IMR-90 (cell line): Measurements from ENCODE around the gene MTERF2. TPM values are rescaled to one million over a fixed set of nuclear protein-coding genes. Genes with fewer than 3 reads are reported as not detected.

Experiments
- ATAC-seq: fragments of 200-7000 bp; cut with Tn5 transposase; 2 replicates; pipeline ENCODE4 v1.9.1; 2020; ENCODE audit warnings: low read depth, mild to moderate bottlenecking, moderate library complexity
- BruUV-seq: library from RNA; stranded (reverse); fragments of 400-500 nt; replicated peaks from 2 replicates; lab custom pipeline; 2021; lab: Mats Ljungman, UMichigan
- CTCF ChIA-PET: fragments of 300-600 bp; formaldehyde crosslinking; extraction: SDS; loops from one replicate; lab custom pipeline; 2021; ENCODE audit warnings: antibody characterized with exemption; lab: Yijun Ruan, JAX
- POLR2A ChIA-PET: fragments of 300-600 bp; sonication (Branson Sonifier 250); formaldehyde crosslinking; loops from one replicate; lab custom pipeline; 2022; ENCODE audit warnings: antibody characterized with exemption; ENCODE audit not compliant: unreplicated experiment; lab: Charles Lee
- DNase-seq: peaks from one replicate; pipeline ENCODE4 v3.0.0; 2013
- H2AFZ ChIP-seq: replicated peaks from 2 replicates; pipeline ENCODE3; 2013; ENCODE audit warnings: low read length, mild to moderate bottlenecking; ENCODE audit not compliant: poor library complexity
- H2AK5ac ChIP-seq: 2 replicates; pipeline ENCODE4 v1.6.1; 2013; ENCODE audit warnings: low read depth, low read length, inconsistent platforms
- H2AK9ac ChIP-seq: replicated peaks from 2 replicates; pipeline ENCODE3; 2013; ENCODE audit warnings: mild to moderate bottlenecking, low read depth, low read length, moderate library complexity; ENCODE audit not compliant: poor library complexity
- H2BK120ac ChIP-seq: 2 replicates; pipeline ENCODE4 v1.6.1; 2013; ENCODE audit warnings: low read depth, low read length, inconsistent platforms
- H2BK15ac ChIP-seq: 3 replicates; pipeline ENCODE4 v1.6.1; 2013; ENCODE audit warnings: low read depth, low read length, inconsistent platforms
- H2BK20ac ChIP-seq: 2 replicates; pipeline ENCODE4 v1.6.1; 2013; ENCODE audit warnings: low read depth, mild to moderate bottlenecking, inconsistent platforms, low read length, moderate library complexity
- H2BK5ac ChIP-seq: 2 replicates; pipeline ENCODE4 v1.6.1; 2013; ENCODE audit warnings: mild to moderate bottlenecking, low read depth, low read length, inconsistent platforms; ENCODE audit not compliant: poor library complexity, severe bottlenecking
- H3K14ac ChIP-seq: replicated peaks from 2 replicates; pipeline ENCODE4 v1.6.1; 2013; ENCODE audit warnings: low read depth, low read length, inconsistent platforms
- H3K18ac ChIP-seq: 2 replicates; pipeline ENCODE4 v1.6.1; 2013; ENCODE audit warnings: low read depth, low read length, control low read depth
- H3K23ac ChIP-seq: 2 replicates; pipeline ENCODE4 v1.6.1; 2013; ENCODE audit warnings: low read depth, low read length, inconsistent platforms
- H3K27ac ChIP-seq: 2 replicates; pipeline ENCODE4 v1.5.1; 2013; ENCODE audit warnings: mild to moderate bottlenecking, control low read depth, low read length; ENCODE audit not compliant: insufficient read depth
- H3K27me3 ChIP-seq: 2 replicates; pipeline ENCODE4 v1.6.1; 2013; ENCODE audit warnings: low read length; ENCODE audit not compliant: control insufficient read depth, insufficient read depth
- H3K36me3 ChIP-seq: 2 replicates; pipeline ENCODE4 v1.6.1; 2013; ENCODE audit warnings: low read length, mixed read lengths; ENCODE audit not compliant: control insufficient read depth, insufficient read depth
- H3K4ac ChIP-seq: 2 replicates; pipeline ENCODE4 v1.6.1; 2013; ENCODE audit warnings: low read depth, low read length, inconsistent platforms
- H3K4me1 ChIP-seq: 2 replicates; pipeline ENCODE4 v1.6.1; 2013; ENCODE audit warnings: low read length, mixed read lengths; ENCODE audit not compliant: control insufficient read depth, insufficient read depth
- H3K4me2 ChIP-seq: 2 replicates; pipeline ENCODE4 v1.6.1; 2013; ENCODE audit warnings: low read depth, mild to moderate bottlenecking, control low read depth, low read length, moderate library complexity
- H3K4me3 ChIP-seq: 2 replicates; pipeline ENCODE4 v1.5.1; 2013; ENCODE audit warnings: low read depth, mild to moderate bottlenecking, control low read depth, low read length, moderate library complexity; ENCODE audit not compliant: insufficient read depth
- H3K56ac ChIP-seq: 2 replicates; pipeline ENCODE4 v1.6.1; 2013; ENCODE audit warnings: low read length, inconsistent platforms; ENCODE audit not compliant: insufficient read depth; ENCODE audit errors: extremely low read depth
- H3K79me1 ChIP-seq, 2 experiments: 2 replicates each; pipeline ENCODE4 v1.6.1; 2013; ENCODE audit warnings: low read length in 2 of 2, inconsistent platforms in 1 of 2, low read depth in 1 of 2
- H3K9ac ChIP-seq: 2 replicates; pipeline ENCODE4 v1.6.1; 2013; ENCODE audit warnings: low read depth, low read length, control low read depth
- H3K9me1 ChIP-seq: 2 replicates; pipeline ENCODE4 v1.6.1; 2013; ENCODE audit warnings: low read length, inconsistent platforms; ENCODE audit not compliant: insufficient read depth
- H3K9me3 ChIP-seq: 2 replicates; pipeline ENCODE4 v1.6.1; 2013; ENCODE audit warnings: low read length; ENCODE audit not compliant: control insufficient read depth, insufficient read depth
- H4K20me1 ChIP-seq: 2 replicates; pipeline ENCODE4 v1.6.1; 2013; ENCODE audit warnings: low read length, inconsistent platforms; ENCODE audit not compliant: insufficient read depth
- H4K5ac ChIP-seq: 2 replicates; pipeline ENCODE4 v1.6.1; 2013; ENCODE audit warnings: mild to moderate bottlenecking, low read depth, low read length, control low read depth
- H4K8ac ChIP-seq, 2 experiments: 2 replicates each; pipeline ENCODE4 v1.6.1; 2013; ENCODE audit warnings: low read depth in 2 of 2, low read length in 2 of 2, control low read depth in 1 of 2, inconsistent platforms in 1 of 2
- H4K91ac ChIP-seq: 2 replicates; pipeline ENCODE4 v1.6.1; 2013; ENCODE audit warnings: low read depth, low read length, inconsistent platforms; ENCODE audit not compliant: insufficient read depth
- BHLHE40 ChIP-seq: fragments of 150-350 bp; IDR thresholded peaks from 2 replicates; pipeline ENCODE4 v1.6.1; 2016; ENCODE audit warnings: mild to moderate bottlenecking, low read depth, low read length
- CEBPB ChIP-seq: IDR thresholded peaks from 2 replicates; pipeline ENCODE4 v1.6.1; 2012; ENCODE audit warnings: low read depth, low read length, improper control_type of control experiment
- CHD1 ChIP-seq: IDR thresholded peaks from 2 replicates; pipeline ENCODE4 v1.6.1; 2012; ENCODE audit warnings: low read depth, low read length, improper control_type of control experiment
- FOS ChIP-seq: fragments of 150-350 bp; IDR thresholded peaks from 2 replicates; pipeline ENCODE4 v1.6.1; 2016; ENCODE audit warnings: low read depth, low read length
- MAFK ChIP-seq: IDR thresholded peaks from 2 replicates; pipeline ENCODE4 v1.6.1; 2012; ENCODE audit warnings: low read depth, low read length, improper control_type of control experiment
- MAZ ChIP-seq: IDR thresholded peaks from 2 replicates; pipeline ENCODE4 v1.6.1; 2012; ENCODE audit warnings: low read depth, mild to moderate bottlenecking, low read length, improper control_type of control experiment, moderate library complexity, borderline replicate concordance
- NFE2L2 ChIP-seq: fragments of 150-350 bp; IDR thresholded peaks from 2 replicates; pipeline ENCODE4 v1.6.1; 2016; ENCODE audit warnings: low read depth, mild to moderate bottlenecking, low read length
- POLR2A ChIP-seq: IDR thresholded peaks from 2 replicates; pipeline ENCODE4 v1.6.1; 2012; ENCODE audit warnings: mild to moderate bottlenecking, low read depth, low read length
- RCOR1 ChIP-seq: IDR thresholded peaks from 2 replicates; pipeline ENCODE4 v1.6.1; 2012; ENCODE audit warnings: mild to moderate bottlenecking, low read length, improper control_type of control experiment; ENCODE audit not compliant: insufficient replicate concordance
- RFX5 ChIP-seq: IDR thresholded peaks from 2 replicates; pipeline ENCODE4 v1.8.0; 2012; ENCODE audit warnings: low read depth, mild to moderate bottlenecking, low read length, moderate library complexity
- SMC3 ChIP-seq: fragments of 150-350 bp; IDR thresholded peaks from 2 replicates; pipeline ENCODE4 v1.6.1; 2016; ENCODE audit warnings: low read depth, mild to moderate bottlenecking, antibody characterized with exemption, low read length, moderate library complexity
- WGBS, 2 experiments: methylation state at CpG; one replicate each; pipeline versions ENCODE4 v1.1.5 to v1.1.7; 2013; ENCODE audit warnings: missing lambda C conversion rate in 2 of 2; ENCODE audit not compliant: insufficient read length in 1 of 2; ENCODE audit errors: extremely low coverage in 2 of 2; 5-methylcytosine and 5-hydroxymethylcytosine counted together
- dilution Hi-C: fragments of 300-500 bp; cut with HindIII; formaldehyde crosslinking; loops from one replicate; pipeline ENCODE4 v1.14.3; 2018; ENCODE audit warnings: low sequenced_read_pairs; ENCODE audit not compliant: unreplicated experiment
- in situ Hi-C: fragments of 300-500 bp; cut with MboI; formaldehyde crosslinking; loops from 3 replicates; pipeline ENCODE4 v1.14.3; 2019; ENCODE audit warnings: low sequenced_read_pairs, inconsistent platforms, mixed read lengths
- intact Hi-C: fragments of 100-400 bp; cut with micrococcal nuclease; formaldehyde crosslinking; loops from 2 replicates; pipeline ENCODE4 v1.10.0; 2022
- polyA plus RNA-seq, 3 experiments: library from polyadenylated mRNA; depleted of rRNA; stranded (reverse); fragments of >200 nt; gene quantifications; 2 replicates each; pipeline ENCODE4 v1.2.3, GENCODE V29; 2012; ENCODE audit warnings: low replicate concordance in 1 of 3
- total RNA-seq: library from RNA; depleted of rRNA; stranded (reverse); fragments of >200 nt; gene quantifications from 2 replicates; pipeline ENCODE4 v1.2.3, GENCODE V29; 2012
- TF ChIP-seq, protein P1 (sequence below): fragments of 150-350 bp; IDR thresholded peaks from 2 replicates; pipeline ENCODE4 v1.6.1; 2017; ENCODE audit warnings: mild to moderate bottlenecking, antibody characterized with exemption, low read length, low read depth
- TF ChIP-seq, protein P2 (sequence below): conservative IDR thresholded peaks from 2 replicates; pipeline ENCODE4 v1.5.1; 2012; ENCODE audit warnings: mild to moderate bottlenecking, low read depth, low read length, improper control_type of control experiment

Gene MTERF2
- total and polyA plus RNA-seq, 2 of the 4 experiments (the other 2 are of a cell fraction): 3.0 to 3.8 TPM

DNA sequence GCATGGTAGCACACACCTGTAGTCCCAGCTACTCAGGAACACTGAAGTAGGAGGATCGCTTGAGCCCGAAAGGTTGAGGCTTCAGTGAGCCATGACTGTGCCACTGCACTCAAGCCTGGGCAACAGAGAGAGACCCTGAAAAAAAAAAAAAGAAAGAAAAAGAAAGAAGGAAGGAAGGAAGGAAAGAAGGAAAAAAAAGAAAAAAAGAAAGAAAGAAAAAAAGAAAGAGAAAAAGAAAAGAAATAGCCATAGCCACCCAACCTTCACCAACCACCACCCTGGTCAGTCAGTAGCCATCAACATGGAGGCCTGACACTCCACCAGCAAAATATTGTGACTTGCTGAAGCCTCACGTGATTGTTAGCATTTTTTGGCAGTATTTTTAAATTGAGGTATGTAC is 52.7 kb downstream of the MTERF2 start:
- no peak overlapping the region for H4K8ac ChIP-seq
- intact Hi-C loops (no loop called here), dilution Hi-C loops (no loop called here), in situ Hi-C loops (no loop called here)
- ATAC-seq: no peak
- no peaks in the 10 kb centered on the region for H4K20me1 ChIP-seq
- no peak overlapping the region for H3K18ac ChIP-seq
- no peaks in the 10 kb centered on the region for H3K36me3 ChIP-seq
- ChIA-PET POLR2A (no interaction called here), CTCF (interaction anchor here (0.8 kb wide), 1 partner anchor 96 kb away, joined by 3 read pairs; no protein-coding TSS in a partner anchor)
- H3K4me2 ChIP-seq: no peak overlapping the region
- H2BK20ac ChIP-seq: no peak overlapping the region
- no peak overlapping the region for H2BK5ac ChIP-seq
- H3K4me1 ChIP-seq: no peaks in the 10 kb centered on the region
- H3K9me3 ChIP-seq: no peaks in the 10 kb centered on the region
- H3K23ac ChIP-seq: no peak overlapping the region
- H4K91ac ChIP-seq: no peak overlapping the region
- DNase-seq: no peak
- H3K9me1 ChIP-seq: no peaks in the 10 kb centered on the region
- TF ChIP-seq POLR2A (no peak), MAFK (no peak), RCOR1 (no peak), BHLHE40 (no peak), CEBPB (no peak), RFX5 (no peak), FOS (no peak), NFE2L2 (no peak), SMC3 (no peak), CHD1 (no peak), MAZ (no peak)
- TF ChIP-seq, protein P1, sequence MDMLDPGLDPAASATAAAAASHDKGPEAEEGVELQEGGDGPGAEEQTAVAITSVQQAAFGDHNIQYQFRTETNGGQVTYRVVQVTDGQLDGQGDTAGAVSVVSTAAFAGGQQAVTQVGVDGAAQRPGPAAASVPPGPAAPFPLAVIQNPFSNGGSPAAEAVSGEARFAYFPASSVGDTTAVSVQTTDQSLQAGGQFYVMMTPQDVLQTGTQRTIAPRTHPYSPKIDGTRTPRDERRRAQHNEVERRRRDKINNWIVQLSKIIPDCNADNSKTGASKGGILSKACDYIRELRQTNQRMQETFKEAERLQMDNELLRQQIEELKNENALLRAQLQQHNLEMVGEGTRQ: no peak
- TF ChIP-seq, protein P2, sequence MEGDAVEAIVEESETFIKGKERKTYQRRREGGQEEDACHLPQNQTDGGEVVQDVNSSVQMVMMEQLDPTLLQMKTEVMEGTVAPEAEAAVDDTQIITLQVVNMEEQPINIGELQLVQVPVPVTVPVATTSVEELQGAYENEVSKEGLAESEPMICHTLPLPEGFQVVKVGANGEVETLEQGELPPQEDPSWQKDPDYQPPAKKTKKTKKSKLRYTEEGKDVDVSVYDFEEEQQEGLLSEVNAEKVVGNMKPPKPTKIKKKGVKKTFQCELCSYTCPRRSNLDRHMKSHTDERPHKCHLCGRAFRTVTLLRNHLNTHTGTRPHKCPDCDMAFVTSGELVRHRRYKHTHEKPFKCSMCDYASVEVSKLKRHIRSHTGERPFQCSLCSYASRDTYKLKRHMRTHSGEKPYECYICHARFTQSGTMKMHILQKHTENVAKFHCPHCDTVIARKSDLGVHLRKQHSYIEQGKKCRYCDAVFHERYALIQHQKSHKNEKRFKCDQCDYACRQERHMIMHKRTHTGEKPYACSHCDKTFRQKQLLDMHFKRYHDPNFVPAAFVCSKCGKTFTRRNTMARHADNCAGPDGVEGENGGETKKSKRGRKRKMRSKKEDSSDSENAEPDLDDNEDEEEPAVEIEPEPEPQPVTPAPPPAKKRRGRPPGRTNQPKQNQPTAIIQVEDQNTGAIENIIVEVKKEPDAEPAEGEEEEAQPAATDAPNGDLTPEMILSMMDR: no peak
- no peak overlapping the region for H3K14ac ChIP-seq
- H3K4me3 ChIP-seq: no peak overlapping the region
- H2AK5ac ChIP-seq: no peak overlapping the region
- no peak overlapping the region for H2BK120ac ChIP-seq
- H2AFZ ChIP-seq: no peak overlapping the region
- H3K79me1 ChIP-seq: no peaks in the 10 kb centered on the region
- H3K27me3 ChIP-seq: 0 out of 2 replicates have a peak, but pooled peaks cover 2% of the 10 kb centered on the region
- H3K56ac ChIP-seq: no peak overlapping the region
- no peak overlapping the region for H3K9ac ChIP-seq
- no peak overlapping the region for H2BK15ac ChIP-seq
- no CpG with 5 or more reads among the region's 3 CpGs for WGBS, 2 experiments
- no peak overlapping the region for H4K5ac ChIP-seq
- no peak overlapping the region for H3K27ac ChIP-seq
- no TSS peak for BruUV-seq
- H2AK9ac ChIP-seq: no peak overlapping the region
- no peak overlapping the region for H3K4ac ChIP-seq
